Right renal cortex interstitium (tissue), 3 donors: ENCODE measurements around the gene RANGRF. TPM values are rescaled to one million over a fixed set of nuclear protein-coding genes. Genes with fewer than 3 reads are reported as not detected.

Source experiments
- DNase-seq, 3 donors: peaks; one replicate each; pipeline ENCODE4 v3.0.0-alpha.2; 2013; ENCODE audit warnings: low read depth in 3 of 3, low spot score in 2 of 3
- polyA plus RNA-seq, 3 donors: library from polyadenylated mRNA; unstranded; fragments of 120-200 nt; gene quantifications; one replicate each; pipeline ENCODE4 v1.2.1, GENCODE V29; 2013; ENCODE audit not compliant: insufficient read length in 3 of 3

Gene RANGRF
- polyA plus RNA-seq, 3 donors = 27.8 to 29.9 (median 28.7) TPM

DNA sequence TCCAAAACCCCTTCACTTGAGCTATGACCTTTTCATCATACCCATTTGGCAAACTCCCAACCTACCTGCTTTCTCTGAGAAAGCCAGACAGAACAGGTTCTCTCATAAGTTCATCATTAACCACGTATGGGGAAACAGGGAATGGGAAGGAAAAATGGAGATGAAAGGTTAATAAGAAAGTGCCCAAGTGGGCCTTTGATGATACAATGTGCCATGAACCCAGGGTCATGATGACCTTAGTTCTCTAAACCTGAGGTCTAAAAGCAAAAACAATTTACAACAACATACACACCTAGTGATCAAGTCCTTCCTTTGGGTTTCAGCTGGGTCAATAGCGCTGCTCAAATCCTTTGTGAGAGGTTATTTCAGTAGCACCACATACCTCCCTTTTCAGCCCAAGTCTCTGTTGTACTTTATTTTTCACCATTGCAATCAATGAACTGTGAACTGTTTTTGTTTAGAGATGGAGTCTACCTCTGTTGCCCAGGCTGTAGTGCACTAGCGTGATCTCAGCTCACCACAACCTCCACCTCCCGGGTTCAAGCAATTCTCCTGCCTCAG is 14.5 kb upstream of the RANGRF start:
- DNase-seq = no peak

DNA sequence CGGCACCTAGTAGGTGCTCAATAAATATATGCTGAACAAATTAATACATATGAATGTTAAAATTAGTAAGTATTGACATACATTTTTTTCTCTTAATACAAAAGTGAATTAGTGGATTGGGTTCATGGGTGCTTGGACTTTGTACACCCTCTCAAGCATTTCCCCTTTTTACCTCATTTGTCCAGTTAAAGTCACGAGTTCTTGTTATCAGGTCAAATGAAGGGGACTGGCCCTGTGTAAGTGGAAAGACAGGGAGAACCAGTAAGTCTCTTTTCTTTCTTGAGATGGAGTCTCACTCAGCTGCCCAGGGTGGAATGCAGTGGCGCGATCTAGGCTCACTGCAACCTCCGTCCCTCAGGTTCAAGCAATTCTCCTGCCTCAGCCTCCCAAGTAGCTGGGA is 13.7 kb upstream of the RANGRF start:
- no peak for DNase-seq

DNA sequence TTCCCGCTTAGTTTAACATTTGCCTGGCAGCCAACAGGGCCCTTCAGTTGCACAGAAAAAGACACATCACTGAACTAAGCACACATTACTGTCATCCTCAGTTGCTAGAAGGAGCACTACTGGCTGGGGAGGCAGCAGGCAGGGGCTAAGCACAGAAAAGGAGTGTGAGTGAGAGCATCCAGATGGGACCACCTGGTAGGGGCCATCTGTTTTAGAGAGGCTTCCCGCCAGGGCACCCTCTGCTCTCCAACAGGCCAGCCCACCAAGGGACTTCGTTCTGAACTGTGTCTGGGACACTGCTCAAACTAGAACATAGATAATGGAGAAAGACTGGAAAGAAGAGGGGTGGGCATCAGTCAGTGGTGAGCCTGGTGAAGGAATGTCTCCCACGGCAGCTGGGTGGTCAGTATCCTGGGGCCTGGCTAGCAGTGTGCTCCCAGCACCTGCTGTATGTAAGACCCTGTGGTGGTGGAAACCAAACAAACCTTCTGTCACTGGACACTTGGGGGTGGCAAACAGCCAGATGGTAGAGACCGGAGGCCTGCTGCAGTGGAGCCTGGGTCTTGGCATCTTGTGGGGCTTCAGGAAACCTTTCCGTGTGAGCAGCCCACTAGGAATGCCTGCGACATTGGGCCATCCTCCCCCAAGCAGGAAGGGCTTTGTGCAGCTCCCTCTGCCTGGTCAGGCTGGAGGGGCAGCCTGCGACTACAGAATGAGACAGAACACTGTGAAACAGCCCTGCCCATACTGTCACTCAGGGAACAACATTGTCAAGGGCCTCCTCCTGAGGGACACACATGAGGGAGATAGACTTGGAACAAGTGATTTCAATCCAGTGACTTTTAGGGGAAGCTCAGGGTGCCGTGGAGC is 12.8 kb upstream of the RANGRF start:
- DNase-seq = no peak

DNA sequence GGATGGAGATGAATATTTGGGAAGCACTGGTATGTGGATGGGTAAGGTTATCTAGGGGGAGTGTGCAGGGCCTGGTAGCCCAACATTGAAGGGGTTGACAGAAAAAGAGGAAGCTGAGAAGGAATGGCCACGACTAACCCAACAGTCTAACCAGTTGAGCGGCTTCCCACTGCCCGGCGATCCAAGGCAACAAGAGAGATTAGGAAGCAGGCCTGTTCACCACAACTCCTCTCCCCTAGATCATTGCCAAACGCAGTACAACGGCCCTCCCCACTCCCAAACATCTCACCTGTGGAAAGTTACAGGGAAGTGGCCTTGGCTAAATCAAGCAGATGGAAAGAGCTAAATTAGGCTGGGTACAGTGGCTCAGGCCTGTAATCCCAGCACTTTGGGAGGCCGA is 11.2 kb upstream of the RANGRF start:
- no peak for DNase-seq

DNA sequence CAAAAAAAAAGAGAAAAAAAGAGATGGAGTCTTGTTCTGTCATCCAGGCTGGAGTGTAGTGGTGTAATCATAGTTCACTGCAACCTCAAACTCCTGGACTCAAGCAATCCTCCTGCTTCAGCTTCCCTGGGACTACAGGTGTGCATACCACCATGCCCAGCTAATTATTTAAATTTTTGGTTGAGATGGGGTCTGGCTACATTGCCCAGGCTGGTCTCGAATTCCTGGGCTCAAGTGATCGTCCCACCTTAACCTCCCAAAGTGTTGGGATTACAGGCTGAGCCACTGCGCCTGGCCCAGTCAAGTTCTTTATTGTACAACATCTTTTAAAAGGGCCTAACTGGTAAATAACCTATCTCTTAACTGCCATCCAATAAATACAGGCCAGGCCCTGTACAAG is 6.1 kb upstream of the RANGRF start:
- no peak for DNase-seq

DNA sequence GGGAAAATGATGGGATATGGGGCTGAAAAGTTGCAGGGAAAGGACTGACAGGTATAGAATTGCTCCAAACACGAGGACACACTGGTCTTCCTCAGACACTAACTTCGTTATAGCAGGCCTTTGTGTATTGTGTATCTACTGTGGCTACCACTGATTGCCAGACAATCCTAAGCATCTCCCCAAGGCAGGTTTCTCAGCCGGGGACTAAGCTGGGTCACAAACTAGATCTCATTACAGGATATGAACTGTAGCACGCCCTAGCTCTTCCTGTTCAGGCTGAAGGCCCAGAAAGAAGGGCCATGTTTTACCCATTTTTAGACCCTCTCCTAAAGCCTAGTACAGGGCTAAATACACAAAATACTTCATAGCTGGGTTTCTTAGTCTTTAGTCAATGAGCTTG is 5.1 kb upstream of the RANGRF start:
- no peak for DNase-seq

DNA sequence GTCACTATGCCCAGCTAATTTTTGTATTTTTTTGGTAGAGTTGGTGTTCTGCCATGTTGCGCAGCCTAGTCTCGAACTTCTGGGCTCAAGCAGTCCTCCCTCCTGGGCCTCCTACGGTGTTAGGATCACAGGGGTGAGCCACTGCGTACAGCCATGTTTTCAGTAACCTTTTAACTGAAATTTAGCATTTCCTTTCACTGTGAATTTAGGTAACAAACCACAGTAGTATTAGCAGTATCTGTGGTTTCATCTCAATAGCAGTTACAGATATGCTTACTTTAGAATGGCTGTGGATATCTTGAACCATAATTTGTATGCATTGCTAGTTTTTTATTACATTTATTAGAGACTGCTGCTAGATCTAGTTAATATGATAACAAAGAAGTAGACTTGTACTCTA is 4.3 kb upstream of the RANGRF start:
- no peak for DNase-seq

DNA sequence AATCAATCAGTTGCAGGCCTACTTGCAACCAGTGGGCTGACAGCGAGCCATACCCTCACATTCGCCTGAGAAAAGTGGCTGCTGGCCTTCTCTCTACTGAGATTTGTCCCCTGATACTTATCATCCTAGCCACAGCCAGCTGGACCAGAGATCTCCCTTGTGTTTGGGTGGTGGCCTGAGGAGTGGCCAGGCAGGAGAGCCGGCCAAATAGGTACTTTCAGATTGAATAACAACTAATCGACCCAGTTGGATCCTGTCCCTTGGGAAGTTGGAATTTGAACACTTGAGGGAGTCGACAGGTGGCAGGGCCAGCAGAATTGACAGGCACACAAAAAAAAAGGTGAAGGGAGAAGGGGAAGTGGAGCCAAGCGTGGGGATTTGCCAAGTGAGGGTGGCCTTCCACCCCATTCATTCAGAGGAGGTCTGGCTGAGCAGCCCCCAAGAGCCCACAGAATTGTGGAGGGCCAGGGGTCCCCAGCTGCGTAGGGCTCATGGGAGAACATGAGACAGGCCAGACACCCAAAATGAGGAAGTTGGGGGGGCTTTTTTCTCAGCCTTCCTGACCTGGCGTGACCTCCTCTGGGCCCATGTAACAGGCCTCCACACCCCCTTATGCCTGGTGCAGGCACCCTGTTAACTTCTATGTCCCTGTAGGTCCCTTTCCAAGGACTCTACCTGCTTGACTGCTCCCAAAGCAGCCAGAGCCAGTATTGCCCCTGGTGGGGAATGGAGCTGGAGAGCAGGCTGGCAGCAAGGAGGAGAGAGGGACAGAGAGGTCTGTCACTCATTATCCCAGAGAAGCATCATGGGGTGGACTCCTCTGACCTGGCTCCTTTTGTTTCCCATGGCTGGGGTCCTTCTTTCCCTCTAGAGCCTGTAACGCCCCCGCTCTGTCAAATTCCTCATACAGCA is 2.9 kb upstream of the RANGRF start:
- DNase-seq = no peak

DNA sequence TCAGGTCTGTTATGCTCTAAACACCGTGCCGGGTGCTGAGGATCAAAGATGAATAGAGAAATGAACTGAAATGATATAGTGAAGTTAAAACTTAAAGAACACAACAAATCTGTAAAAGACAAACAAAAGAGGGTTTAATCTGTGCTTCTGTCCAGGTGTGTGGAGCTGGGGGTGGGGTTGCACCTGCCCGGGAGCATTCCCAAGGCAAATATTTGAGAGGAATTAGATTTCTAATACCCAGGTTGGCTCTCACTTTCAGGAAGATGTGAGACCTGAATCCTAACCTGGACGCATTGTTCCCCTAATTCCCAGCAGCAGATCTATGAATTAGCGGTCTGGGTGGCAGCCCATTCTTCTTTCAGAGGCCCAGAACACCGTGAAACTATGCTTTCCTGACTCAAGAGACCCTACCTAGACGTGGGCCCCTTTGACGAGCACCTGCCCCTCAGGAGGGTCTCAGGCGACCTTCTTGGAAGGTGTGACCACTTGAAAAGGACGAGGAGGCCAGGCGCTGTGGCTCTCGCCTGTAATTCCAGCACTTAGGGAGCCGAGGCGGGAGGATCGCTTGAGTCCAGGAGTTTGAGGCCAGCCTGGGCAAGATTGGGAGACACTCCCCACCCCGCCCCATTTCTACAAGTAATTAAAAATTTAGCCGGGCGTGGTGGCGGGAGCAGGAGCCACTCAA is 677 bp upstream of the RANGRF start:
- DNase-seq = no peak

DNA sequence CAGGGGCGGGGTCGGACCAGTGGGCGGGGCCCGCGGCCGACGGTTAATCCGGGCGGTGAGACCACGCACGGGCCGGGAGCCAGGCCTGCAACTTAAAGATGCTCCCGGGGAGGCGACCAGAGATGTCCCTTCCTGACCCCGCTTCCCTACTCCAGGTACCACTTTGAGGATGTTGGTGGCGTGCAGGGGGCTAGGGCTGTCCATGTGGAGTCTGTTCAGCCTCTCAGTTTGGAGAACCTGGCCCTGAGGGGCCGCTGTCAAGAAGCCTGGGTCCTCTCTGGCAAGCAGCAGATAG is 580 bp downstream of the RANGRF start:
- DNase-seq = no peak

DNA sequence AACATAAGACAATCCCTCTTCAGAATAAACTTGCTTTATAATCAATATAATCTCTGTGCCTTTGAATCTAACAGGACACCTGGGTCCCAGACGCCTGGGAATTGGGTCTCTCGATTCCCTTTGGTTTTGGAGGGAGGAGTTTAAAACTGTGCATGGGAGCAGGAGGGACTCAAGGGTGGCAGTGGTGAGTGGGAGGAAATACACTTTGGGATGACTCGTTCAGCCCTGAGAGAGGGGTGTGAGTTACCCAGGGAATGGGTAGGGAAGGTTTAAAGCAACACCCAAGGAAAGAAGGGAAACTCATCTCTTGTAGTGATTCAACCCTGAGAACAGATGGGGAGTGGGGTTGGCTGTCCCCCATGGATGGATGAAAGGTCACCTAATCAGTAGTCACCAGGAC is 1.6 kb downstream of the RANGRF start:
- DNase-seq = no peak

DNA sequence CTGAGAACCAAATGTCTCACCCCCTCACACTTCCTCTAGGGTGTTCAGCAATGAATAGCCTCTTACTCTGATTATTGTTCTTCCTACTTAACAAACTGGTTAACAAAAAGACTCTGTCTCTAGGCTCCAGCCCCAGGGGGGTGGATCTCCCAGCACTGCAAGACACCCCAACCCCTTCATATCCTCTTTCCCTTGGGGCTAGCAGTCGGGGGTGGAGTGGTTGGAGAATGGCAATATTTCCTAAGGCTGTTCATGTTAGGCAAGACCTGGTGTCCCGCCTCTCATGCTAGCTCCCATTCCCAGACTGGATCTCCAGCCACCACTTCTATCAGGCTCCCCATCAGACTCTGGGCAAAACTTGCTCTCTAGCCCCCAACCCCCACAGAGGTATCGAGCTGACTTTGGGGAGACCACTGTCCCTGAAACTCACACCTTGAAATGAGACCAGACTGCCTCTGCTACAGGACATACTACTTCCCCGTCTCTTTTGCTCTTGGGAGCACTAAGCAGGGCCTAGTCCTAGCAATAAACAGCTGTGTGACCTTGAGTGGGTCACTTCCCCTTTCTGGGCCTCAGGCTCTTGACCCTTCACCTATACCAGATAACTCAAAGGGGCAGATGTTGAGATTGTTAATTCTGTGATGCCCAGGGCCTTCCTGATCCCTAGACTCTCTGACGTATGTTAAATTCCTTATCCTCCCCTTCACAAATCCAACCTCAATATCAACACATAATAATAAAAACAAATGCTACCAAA is 4.3 kb downstream of the RANGRF start:
- no peak for DNase-seq

DNA sequence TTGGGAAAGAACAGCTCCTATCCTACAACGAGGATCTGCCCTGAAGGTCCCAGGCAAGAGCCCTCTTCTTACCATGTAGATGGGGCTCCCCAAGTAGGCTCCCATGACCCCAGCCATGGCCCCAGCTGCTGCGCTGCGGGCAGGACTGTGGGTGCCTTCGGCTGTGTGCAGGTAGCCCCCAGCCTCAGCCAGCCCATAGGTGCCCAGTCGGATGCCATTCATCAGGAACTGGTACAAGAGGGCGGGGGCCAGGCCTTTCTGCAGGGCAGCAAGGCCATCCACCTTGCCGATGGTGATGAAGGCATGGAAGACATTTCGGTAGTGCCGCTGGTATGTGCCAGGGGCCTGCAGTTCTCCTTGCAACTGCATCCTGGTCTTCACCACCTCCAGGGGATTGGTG is 5.9 kb downstream of the RANGRF start:
- DNase-seq = no peak

DNA sequence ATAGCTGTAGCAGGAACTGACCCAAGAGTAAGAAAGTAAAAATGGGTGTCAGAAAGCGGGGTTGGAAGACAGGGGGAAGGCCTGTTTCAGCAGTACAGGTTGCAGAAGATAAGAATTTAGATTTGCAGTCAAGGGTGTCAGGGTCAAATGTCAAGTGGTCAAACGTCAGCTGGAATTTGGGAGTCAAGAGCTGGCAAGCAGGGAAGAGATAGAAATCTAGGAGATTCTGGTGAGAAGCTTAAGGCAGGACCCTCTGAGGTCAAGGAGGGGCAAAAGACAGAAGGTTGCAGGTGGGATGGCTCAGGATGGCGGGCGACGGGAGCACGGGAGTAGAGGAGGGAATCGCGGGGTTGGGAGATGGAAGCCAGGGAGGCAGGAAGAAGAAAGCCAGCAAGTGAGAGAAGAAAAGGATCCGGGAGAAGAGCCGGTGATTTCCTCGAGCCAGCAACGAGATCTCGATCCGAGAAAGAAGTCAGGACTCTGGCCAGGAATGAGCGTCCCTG is 6.4 kb downstream of the RANGRF start:
- DNase-seq = peak in 1 of 3 donors; percentile 18

DNA sequence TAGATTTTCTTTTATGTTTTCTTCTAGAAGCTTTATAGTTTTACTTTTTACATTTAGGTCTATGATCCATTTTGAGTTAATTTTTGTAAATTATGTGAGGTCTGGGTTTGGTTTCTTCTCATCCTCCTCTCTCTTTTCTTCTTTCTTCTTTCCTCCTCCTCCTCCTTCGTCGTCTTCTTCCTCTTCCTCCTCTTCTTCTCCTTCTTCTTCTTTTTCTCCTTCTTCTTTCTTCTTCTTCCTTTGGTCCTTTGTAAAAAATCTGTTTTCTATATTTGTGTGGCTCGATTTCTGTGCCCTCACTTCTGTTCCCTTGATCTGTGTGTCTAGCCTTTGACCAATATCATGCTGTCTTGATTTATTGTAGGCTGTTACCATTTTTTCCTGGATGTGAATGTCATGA is 11.8 kb downstream of the RANGRF start:
- DNase-seq = no peak

DNA sequence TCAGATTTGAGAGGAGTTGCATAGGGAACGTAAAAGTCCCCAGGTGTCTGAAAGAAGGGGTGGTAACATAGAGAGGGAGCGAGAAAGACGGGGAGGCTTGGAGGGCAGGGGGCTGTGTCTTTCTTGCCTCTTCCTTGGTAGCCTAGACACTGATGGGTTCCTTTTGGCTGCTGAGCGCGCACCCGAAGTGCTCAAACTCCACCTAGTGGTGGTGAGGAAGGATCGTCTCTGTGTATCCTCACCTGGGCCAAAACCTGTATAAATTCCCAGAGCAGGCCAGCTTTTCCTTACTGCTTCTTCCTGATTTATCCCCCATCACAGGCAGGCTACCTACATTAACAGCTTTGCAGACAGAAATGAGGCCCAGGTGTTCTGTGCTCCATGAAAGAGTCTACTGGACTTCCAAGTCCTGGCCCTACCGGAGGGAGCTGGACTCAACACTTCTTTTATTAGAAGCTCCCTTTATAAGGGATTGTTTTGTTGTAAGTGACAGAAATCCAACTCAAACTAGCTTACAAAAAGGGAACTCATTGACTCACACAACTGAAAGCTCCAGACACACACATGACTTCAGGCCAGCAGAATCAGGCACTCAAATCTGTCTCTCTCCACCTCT is 12.3 kb downstream of the RANGRF start:
- peak in 1 of 3 donors; percentile 48 for DNase-seq

DNA sequence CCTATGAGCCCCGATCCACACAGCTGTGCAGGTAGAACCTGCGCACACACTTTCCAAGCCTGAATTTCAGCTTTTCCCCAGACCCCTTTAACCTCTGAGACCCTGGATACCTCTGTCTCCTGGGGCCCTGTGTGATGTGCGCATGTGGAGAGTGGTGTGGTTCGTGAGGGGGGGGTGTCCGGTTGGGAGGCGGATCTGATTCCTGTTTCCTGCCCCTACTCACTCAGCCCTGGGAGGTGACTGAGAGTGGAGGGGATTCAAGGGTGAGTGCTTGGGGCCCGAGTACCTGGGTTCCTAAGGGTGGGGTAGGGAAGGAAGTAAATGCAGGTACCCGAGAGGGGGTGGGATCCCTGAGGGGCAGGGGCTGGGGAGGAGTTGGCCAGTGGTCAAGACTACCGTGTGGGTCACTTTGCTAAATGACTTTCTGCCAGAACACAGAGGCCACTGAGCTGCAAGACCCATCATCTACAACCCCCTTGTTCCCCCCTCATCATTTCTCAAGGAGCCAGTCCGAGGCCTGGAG is 22.2 kb downstream of the RANGRF start:
- no peak for DNase-seq

DNA sequence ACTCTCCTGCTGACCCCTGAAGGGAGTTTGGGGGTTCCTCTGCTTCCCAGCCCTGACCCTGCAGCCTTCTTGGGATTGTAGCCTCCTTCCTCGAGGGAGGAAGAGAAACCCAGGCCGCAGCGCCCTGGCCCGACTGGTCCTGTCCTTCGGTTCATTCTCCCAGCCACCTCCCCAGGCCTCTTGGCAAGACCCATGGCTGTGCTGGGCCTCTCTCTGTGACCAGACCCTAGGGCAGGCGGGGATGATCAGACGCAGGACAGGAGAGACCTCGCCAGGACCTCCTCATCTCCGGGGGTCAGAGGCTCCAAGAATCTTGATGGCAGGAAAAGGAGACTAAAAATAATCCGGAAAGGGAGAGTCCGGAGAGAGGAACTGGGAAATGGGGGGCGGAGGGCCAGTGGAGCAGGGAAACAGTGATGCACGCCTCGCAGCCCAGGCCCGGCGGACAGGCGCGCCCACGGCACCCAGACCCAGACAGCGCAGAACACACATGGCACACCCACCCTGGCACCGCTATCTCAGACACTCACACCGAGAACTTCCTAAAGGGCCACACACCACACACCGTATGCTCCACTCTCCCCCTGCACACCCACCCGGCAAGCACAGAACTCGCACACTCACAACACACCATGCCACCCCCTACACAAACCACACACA is 22.8 kb downstream of the RANGRF start:
- no peak for DNase-seq

DNA sequence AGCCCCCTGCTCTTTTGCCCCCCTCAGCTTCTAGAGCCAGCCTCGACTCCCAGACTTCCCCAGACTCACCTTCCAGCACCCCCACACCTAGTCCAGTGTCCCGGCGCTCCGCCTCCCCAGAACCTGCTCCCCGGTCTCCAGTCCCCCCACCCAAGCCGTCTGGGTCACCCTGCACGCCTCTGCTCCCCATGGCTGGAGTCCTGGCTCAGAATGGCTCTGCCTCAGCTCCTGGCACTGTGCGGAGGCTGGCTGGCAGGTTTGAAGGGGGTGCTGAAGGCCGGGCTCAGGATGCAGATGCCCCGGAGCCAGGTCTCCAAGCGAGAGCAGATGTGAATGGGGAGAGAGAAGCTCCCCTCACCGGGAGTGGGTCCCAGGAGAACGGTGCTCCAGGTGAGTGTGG is 23.8 kb downstream of the RANGRF start:
- DNase-seq = no peak
